PC-3 (cell line): ENCODE data around the gene CYP26A1. TPM values are rescaled to one million over a fixed set of nuclear protein-coding genes. Genes with fewer than 3 reads are reported as not detected.

ENCODE experiments used
- ATAC-seq: fragments of 200-7000 bp; cut with Tn5 transposase; 2 replicates; pipeline ENCODE4 v1.9.1; 2020; ENCODE audit warnings: mild to moderate bottlenecking, moderate library complexity
- BruUV-seq: library from RNA; stranded (reverse); fragments of 400-500 nt; replicated peaks from 2 replicates; lab custom pipeline; 2021; lab: Mats Ljungman, UMichigan
- CTCF ChIA-PET: fragments of 300-600 bp; sonication (Branson Sonifier 250); formaldehyde crosslinking; loops from one replicate; lab custom pipeline; 2022; ENCODE audit warnings: antibody characterized with exemption; lab: Charles Lee
- POLR2A ChIA-PET: fragments of 300-600 bp; sonication (Branson Sonifier 250); formaldehyde crosslinking; loops from one replicate; lab custom pipeline; 2022; ENCODE audit warnings: antibody characterized with exemption; ENCODE audit not compliant: unreplicated experiment; lab: Charles Lee
- DNase-seq: peaks from one replicate; pipeline ENCODE4 v3.0.0-alpha.2; 2015
- H2AFZ ChIP-seq: fragments of 300-600 bp; sonication (generic); 2 replicates; pipeline ENCODE4 v1.6.0; 2016; ENCODE audit warnings: antibody characterized with exemption, low read length
- H3F3A ChIP-seq: fragments of 300-600 bp; sonication (generic); one replicate; pipeline ENCODE4 v1.6.0; 2017; ENCODE audit warnings: antibody characterized with exemption, low read length, control low read depth, mild to moderate bottlenecking; ENCODE audit not compliant: unreplicated experiment
- H3K27ac ChIP-seq: fragments of 300-600 bp; sonication (generic); 2 replicates; pipeline ENCODE4 v1.5.1; 2016; ENCODE audit warnings: mild to moderate bottlenecking, low read length
- H3K27me3 ChIP-seq: fragments of 300-600 bp; sonication (generic); 2 replicates; pipeline ENCODE4 v1.6.1; 2016; ENCODE audit warnings: low read length, mixed read lengths
- H3K36me3 ChIP-seq: fragments of 300-600 bp; sonication (generic); 2 replicates; pipeline ENCODE4 v1.6.1; 2016; ENCODE audit warnings: low read depth, mixed run types, low read length, mixed read lengths
- H3K4me1 ChIP-seq: fragments of 300-600 bp; sonication (generic); 2 replicates; pipeline ENCODE4 v1.5.1; 2016; ENCODE audit warnings: low read length; ENCODE audit not compliant: insufficient read depth
- H3K4me2 ChIP-seq: fragments of 300-600 bp; sonication (generic); 2 replicates; pipeline ENCODE4 v1.6.0; 2016; ENCODE audit warnings: low read length
- H3K4me3 ChIP-seq: fragments of 300-600 bp; sonication (generic); 2 replicates; pipeline ENCODE4 v1.5.1; 2016; ENCODE audit warnings: mild to moderate bottlenecking, low read length, mixed read lengths
- H3K79me2 ChIP-seq: fragments of 300-600 bp; sonication (generic); 2 replicates; pipeline ENCODE4 v1.6.1; 2017; ENCODE audit warnings: low read length, mixed read lengths
- H3K9ac ChIP-seq: fragments of 300-600 bp; sonication (generic); 2 replicates; pipeline ENCODE4 v1.6.0; 2016; ENCODE audit warnings: mild to moderate bottlenecking, low read length
- H3K9me2 ChIP-seq: fragments of 300-600 bp; sonication (generic); replicated peaks from 2 replicates; pipeline ENCODE4 v1.6.1; 2016; ENCODE audit warnings: mixed run types, low read length, mixed read lengths
- H3K9me3 ChIP-seq: fragments of 300-600 bp; sonication (generic); 2 replicates; pipeline ENCODE4 v1.6.1; 2016; ENCODE audit warnings: low read length, mixed read lengths
- H4K20me1 ChIP-seq: fragments of 300-600 bp; sonication (generic); 2 replicates; pipeline ENCODE4 v1.6.1; 2016; ENCODE audit warnings: low read length, mixed read lengths
- CTCF ChIP-seq: fragments of 300-600 bp; sonication (generic); conservative IDR thresholded peaks from 2 replicates; pipeline ENCODE4 v1.5.1; 2017; ENCODE audit warnings: antibody characterized with exemption, low read depth, mild to moderate bottlenecking, low read length
- EZH2 ChIP-seq: fragments of 300-600 bp; sonication (generic); IDR thresholded peaks from one replicate; pipeline ENCODE4 v1.6.1; 2017; ENCODE audit warnings: antibody characterized with exemption, mild to moderate bottlenecking, low read length; ENCODE audit not compliant: unreplicated experiment
- EZH2phosphoT487 ChIP-seq: fragments of 300-600 bp; sonication (generic); IDR thresholded peaks from 2 replicates; pipeline ENCODE4 v1.6.1; 2018; ENCODE audit warnings: mild to moderate bottlenecking, antibody characterized with exemption, low read length, borderline replicate concordance
- intact Hi-C: fragments of 100-400 bp; cut with micrococcal nuclease; formaldehyde crosslinking; loops from 2 replicates; pipeline ENCODE4 v1.9.0; 2023
- total RNA-seq: library from RNA; depleted of rRNA; stranded (reverse); fragments of >200 nt; gene quantifications from 2 replicates; pipeline ENCODE4 v1.2.3, GENCODE V29; 2014

CYP26A1 gene
- total RNA-seq, 1 experiment from 2014 or later = 0.26 TPM

GRCh38 chr10:93113042-93113441, 39.3 kb downstream of the CYP26A1 start:
- no peaks in the 10 kb centered on the region for H3K79me2 ChIP-seq
- intact Hi-C loops = no loop called here
- TF ChIP-seq CTCF = no peak
- no peak for TF ChIP-seq EZH2
- TF ChIP-seq EZH2phosphoT487 = no peak
- ChIA-PET CTCF (no interaction called here), POLR2A (no interaction called here)
- H2AFZ ChIP-seq = no peak overlapping the region
- no TSS peak for BruUV-seq
- no peaks in the 10 kb centered on the region for H4K20me1 ChIP-seq
- H3K27me3 ChIP-seq = no peaks in the 10 kb centered on the region
- H3K27ac ChIP-seq = no peak overlapping the region
- H3F3A ChIP-seq = no peaks in the 10 kb centered on the region
- no peaks in the 10 kb centered on the region for H3K9me3 ChIP-seq
- no peak overlapping the region for H3K4me2 ChIP-seq
- ATAC-seq = no peak
- DNase-seq = no peak
- H3K36me3 ChIP-seq = no peaks in the 10 kb centered on the region
- no peaks in the 10 kb centered on the region for H3K9me2 ChIP-seq
- H3K4me1 ChIP-seq = no peaks in the 10 kb centered on the region
- no peak overlapping the region for H3K4me3 ChIP-seq
- no peak overlapping the region for H3K9ac ChIP-seq

GRCh38 chr10:93115661-93116383, 42.1 kb downstream of the CYP26A1 start:
- TF ChIP-seq EZH2phosphoT487 (no peak), EZH2 (no peak), CTCF (peak; percentile 48)
- Histone ChIP-seq H3K27me3 (no peaks in the 10 kb centered on the region), H3K9ac (no peak overlapping the region), H4K20me1 (no peaks in the 10 kb centered on the region), H2AFZ (no peak overlapping the region), H3F3A (no peaks in the 10 kb centered on the region), H3K9me3 (no peaks in the 10 kb centered on the region), H3K27ac (no peak overlapping the region), H3K4me3 (no peak overlapping the region), H3K9me2 (no peaks in the 10 kb centered on the region), H3K4me1 (no peaks in the 10 kb centered on the region), H3K79me2 (no peaks in the 10 kb centered on the region), H3K36me3 (no peaks in the 10 kb centered on the region), H3K4me2 (no peak overlapping the region)
- ChIA-PET CTCF (interaction anchor here (0.5 to 0.7 kb wide), 5 partner anchors 129 to 1322 kb away, joined by 3 to 6 read pairs (median 3); no protein-coding TSS in a partner anchor), POLR2A (no interaction called here)
- ATAC-seq = peak; percentile 64
- peak; percentile 70 for DNase-seq
- BruUV-seq = no TSS peak
- intact Hi-C loops = loop anchor here (1.0 kb wide), 1 partner anchor 173 kb away; no protein-coding TSS in a partner anchor

- no peak for ATAC-seq
- H3F3A ChIP-seq = no peaks in the 10 kb centered on the region
Observed at GRCh38 chr10:93121311-93121710, 47.6 kb downstream of the CYP26A1 start.

More at GRCh38 chr10:93121311-93121710, 47.6 kb downstream of the CYP26A1 start:
- Histone ChIP-seq H3K4me3 (no peak overlapping the region), H3K27ac (no peak overlapping the region), H3K9me3 (no peaks in the 10 kb centered on the region), H2AFZ (no peak overlapping the region), H3K9ac (no peak overlapping the region), H3K36me3 (no peaks in the 10 kb centered on the region), H3K79me2 (no peaks in the 10 kb centered on the region), H3K4me2 (no peak overlapping the region), H4K20me1 (no peaks in the 10 kb centered on the region), H3K4me1 (no peaks in the 10 kb centered on the region), H3K27me3 (no peaks in the 10 kb centered on the region), H3K9me2 (no peaks in the 10 kb centered on the region)
- CTCF ChIA-PET = interaction anchor here (0.5 kb wide), 1 partner anchor 44 kb away, joined by 4 read pairs; no protein-coding TSS in a partner anchor
- intact Hi-C loops = no loop called here
- POLR2A ChIA-PET = no interaction called here
- BruUV-seq = no TSS peak
- TF ChIP-seq EZH2phosphoT487 = no peak
- no peak for TF ChIP-seq CTCF
- no peak for TF ChIP-seq EZH2
- DNase-seq = no peak
